Keratinocyte (primary cell): Measurements from ENCODE around the gene ATP11A. TPM values are rescaled to one million over a fixed set of nuclear protein-coding genes. Genes with fewer than 3 reads are reported as not detected.

Experiments
- DNase-seq: peaks from one replicate; pipeline ENCODE4 v3.0.0-alpha.2; 2011; ENCODE audit warnings: low read depth, missing footprints, low spot score
- FAIRE-seq: peaks from 2 replicates; lab custom pipeline; 2011; peaks lifted over from hg19 to GRCh38; lab: Jason Lieb, UNC
- H2AFZ ChIP-seq: 2 replicates; pipeline ENCODE4 v1.6.0; 2012; ENCODE audit warnings: low read length, control low read depth, inconsistent platforms; ENCODE audit not compliant: control insufficient read depth
- H3K27ac ChIP-seq: 2 replicates; pipeline ENCODE4 v1.5.1; 2011; ENCODE audit warnings: low read length; ENCODE audit not compliant: control insufficient read depth, insufficient read depth
- H3K27me3 ChIP-seq: 3 replicates; pipeline ENCODE4 v1.6.0; 2011; ENCODE audit warnings: low read length; ENCODE audit not compliant: control insufficient read depth, insufficient read depth; ENCODE audit errors: extremely low read depth
- H3K36me3 ChIP-seq, 2 experiments: 2 replicates in 1 of 2; 3 replicates in 1 of 2; pipeline ENCODE4 v1.5.1; 2011; ENCODE audit warnings: low read length in 2 of 2, mild to moderate bottlenecking in 1 of 2; ENCODE audit not compliant: control insufficient read depth in 2 of 2, insufficient read depth in 2 of 2; ENCODE audit errors: extremely low read depth in 1 of 2
- H3K4me1 ChIP-seq: 3 replicates; pipeline ENCODE4 v1.5.1; 2011; ENCODE audit warnings: low read length; ENCODE audit not compliant: control insufficient read depth, insufficient read depth; ENCODE audit errors: extremely low read depth
- H3K4me2 ChIP-seq: 3 replicates; pipeline ENCODE4 v1.6.0; 2011; ENCODE audit warnings: low read depth, low read length; ENCODE audit not compliant: control insufficient read depth, insufficient read depth; ENCODE audit errors: extremely low read depth
- H3K4me3 ChIP-seq, 3 experiments: fragments of 200-600 bp in 1 of 3; sonication (generic) in 1 of 3; 2 replicates in 2 of 3; 3 replicates in 1 of 3; pipeline ENCODE4 v1.5.1; 2011 to 2016; ENCODE audit warnings: low read length in 3 of 3, mild to moderate bottlenecking in 3 of 3, control low read depth in 2 of 3, inconsistent platforms in 1 of 3, low read depth in 1 of 3, mixed read lengths in 1 of 3, mixed run types in 1 of 3, moderate library complexity in 1 of 3; ENCODE audit not compliant: control insufficient read depth in 2 of 3, insufficient read depth in 2 of 3; ENCODE audit errors: extremely low read depth in 1 of 3
- H3K79me2 ChIP-seq: 2 replicates; pipeline ENCODE4 v1.6.0; 2012; ENCODE audit warnings: low read length; ENCODE audit not compliant: control insufficient read depth, insufficient read depth
- H3K9ac ChIP-seq: 3 replicates; pipeline ENCODE4 v1.6.0; 2011; ENCODE audit warnings: low read length; ENCODE audit not compliant: control insufficient read depth, insufficient read depth; ENCODE audit errors: extremely low read depth
- H3K9me1 ChIP-seq: 3 replicates; pipeline ENCODE4 v1.6.0; 2011; ENCODE audit warnings: low read length; ENCODE audit not compliant: control insufficient read depth, insufficient read depth; ENCODE audit errors: extremely low read depth
- H3K9me3 ChIP-seq: 2 replicates; pipeline ENCODE4 v1.5.1; 2012; ENCODE audit warnings: low read depth, low read length; ENCODE audit not compliant: control insufficient read depth
- H4K20me1 ChIP-seq: 3 replicates; pipeline ENCODE4 v1.6.0; 2011; ENCODE audit warnings: low read length; ENCODE audit not compliant: control insufficient read depth, insufficient read depth; ENCODE audit errors: extremely low read depth
- EZH2 ChIP-seq: IDR thresholded peaks from one replicate; pipeline ENCODE4 v1.6.1; 2012; ENCODE audit warnings: inconsistent platforms, mild to moderate bottlenecking, low read length, moderate library complexity
- dilution Hi-C: fragments of 300-500 bp; cut with MboI; formaldehyde crosslinking; loops from one replicate; pipeline ENCODE4 v1.7.0; 2020; ENCODE audit warnings: low sequenced_read_pairs; ENCODE audit not compliant: extremely low pct_ligation_motif_present
- polyA plus RNA-seq, 5 experiments: library from polyadenylated mRNA; depleted of rRNA in 3 of 5; stranded (reverse) in 3 of 5; stranded (forward) in 1 of 5; unstranded in 1 of 5; fragments of >200 nt; gene quantifications; 1 replicate in 1 of 5; 2 replicates in 3 of 5; 3 replicates in 1 of 5; pipeline versions ENCODE4 v1.2.1 to v1.2.3, GENCODE V29; 2011 to 2012; ENCODE audit warnings: missing spikeins in 2 of 5, low read depth in 1 of 5, low replicate concordance in 1 of 5
- TF ChIP-seq, protein P1 (sequence below), 3 experiments: IDR thresholded peaks in 1 of 3; conservative IDR thresholded peaks in 1 of 3; optimal IDR thresholded peaks in 1 of 3; 2 replicates in 2 of 3; 3 replicates in 1 of 3; pipeline versions ENCODE3 to v1.5.1; 2011; ENCODE audit warnings: low read length in 3 of 3, mild to moderate bottlenecking in 3 of 3, moderate library complexity in 2 of 3, control low read depth in 1 of 3, inconsistent platforms in 1 of 3; ENCODE audit not compliant: insufficient read depth in 2 of 3; ENCODE audit errors: extremely low read depth in 1 of 3

Gene ATP11A
- polyA plus RNA-seq, 1 donor (not counting 4 experiments of a cell fraction or from before 2014, with no cell fraction given): 4.3 TPM

DNA sequence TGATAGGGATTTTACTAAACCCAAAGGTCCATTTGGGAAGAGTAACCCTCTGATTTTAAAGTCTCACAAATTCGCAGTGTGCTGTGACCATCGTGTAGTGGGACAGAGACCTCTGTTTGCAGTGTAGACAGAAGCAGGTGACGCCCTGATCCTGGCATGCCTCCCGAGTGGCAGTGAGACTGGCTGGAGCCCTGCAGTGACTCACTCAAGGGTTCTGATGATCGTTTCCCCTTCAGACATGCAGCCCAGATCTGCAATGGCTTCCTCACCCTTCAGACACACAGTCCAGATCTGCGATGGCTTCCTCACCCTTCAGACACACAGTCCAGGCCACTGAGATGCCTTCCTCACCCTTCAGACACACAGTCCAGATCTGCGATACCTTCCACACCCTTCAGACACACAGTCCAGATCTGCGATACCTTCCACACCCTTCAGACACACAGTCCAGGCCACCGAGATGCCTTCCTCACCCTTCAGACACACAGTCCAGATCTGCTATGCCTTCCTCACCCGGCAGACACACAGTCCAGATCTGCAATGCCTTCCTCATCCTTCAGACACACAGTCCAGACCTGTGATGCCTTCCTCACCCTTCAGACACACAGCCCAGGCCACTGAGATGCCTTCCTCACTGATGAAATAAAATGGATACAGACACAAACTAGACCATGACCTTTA lies 125.2 kb downstream of the ATP11A start:
- no peak overlapping the region for H3K4me3 ChIP-seq
- no peaks in the 10 kb centered on the region for H3K4me1 ChIP-seq
- H4K20me1 ChIP-seq: no peaks in the 10 kb centered on the region
- no peak overlapping the region for H3K9ac ChIP-seq
- H3K4me2 ChIP-seq: no peak overlapping the region
- dilution Hi-C loops: no loop called here
- no peaks in the 10 kb centered on the region for H3K9me3 ChIP-seq
- H3K36me3 ChIP-seq: peaks cover 7 to 8% of the 10 kb centered on the region in 2 experiments
- no peak for FAIRE-seq
- no peak for TF ChIP-seq EZH2
- TF ChIP-seq, protein P1, sequence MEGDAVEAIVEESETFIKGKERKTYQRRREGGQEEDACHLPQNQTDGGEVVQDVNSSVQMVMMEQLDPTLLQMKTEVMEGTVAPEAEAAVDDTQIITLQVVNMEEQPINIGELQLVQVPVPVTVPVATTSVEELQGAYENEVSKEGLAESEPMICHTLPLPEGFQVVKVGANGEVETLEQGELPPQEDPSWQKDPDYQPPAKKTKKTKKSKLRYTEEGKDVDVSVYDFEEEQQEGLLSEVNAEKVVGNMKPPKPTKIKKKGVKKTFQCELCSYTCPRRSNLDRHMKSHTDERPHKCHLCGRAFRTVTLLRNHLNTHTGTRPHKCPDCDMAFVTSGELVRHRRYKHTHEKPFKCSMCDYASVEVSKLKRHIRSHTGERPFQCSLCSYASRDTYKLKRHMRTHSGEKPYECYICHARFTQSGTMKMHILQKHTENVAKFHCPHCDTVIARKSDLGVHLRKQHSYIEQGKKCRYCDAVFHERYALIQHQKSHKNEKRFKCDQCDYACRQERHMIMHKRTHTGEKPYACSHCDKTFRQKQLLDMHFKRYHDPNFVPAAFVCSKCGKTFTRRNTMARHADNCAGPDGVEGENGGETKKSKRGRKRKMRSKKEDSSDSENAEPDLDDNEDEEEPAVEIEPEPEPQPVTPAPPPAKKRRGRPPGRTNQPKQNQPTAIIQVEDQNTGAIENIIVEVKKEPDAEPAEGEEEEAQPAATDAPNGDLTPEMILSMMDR (optimal IDR thresholded peaks at IDR 0.05 in 1 of 3, IDR thresholded peaks at IDR 0.05 in 1 of 3, conservative IDR thresholded peaks at IDR 0.05 in 1 of 3; ENCODE audit: extremely low read depth in 1 of 3, insufficient read depth in 2 of 3, low read length in 3 of 3): no peak
- no peaks in the 10 kb centered on the region for H3K9me1 ChIP-seq
- H3K27me3 ChIP-seq: no peaks in the 10 kb centered on the region
- no peak for DNase-seq
- no peak overlapping the region for H2AFZ ChIP-seq
- no peaks in the 10 kb centered on the region for H3K79me2 ChIP-seq
- no peak overlapping the region for H3K27ac ChIP-seq

DNA sequence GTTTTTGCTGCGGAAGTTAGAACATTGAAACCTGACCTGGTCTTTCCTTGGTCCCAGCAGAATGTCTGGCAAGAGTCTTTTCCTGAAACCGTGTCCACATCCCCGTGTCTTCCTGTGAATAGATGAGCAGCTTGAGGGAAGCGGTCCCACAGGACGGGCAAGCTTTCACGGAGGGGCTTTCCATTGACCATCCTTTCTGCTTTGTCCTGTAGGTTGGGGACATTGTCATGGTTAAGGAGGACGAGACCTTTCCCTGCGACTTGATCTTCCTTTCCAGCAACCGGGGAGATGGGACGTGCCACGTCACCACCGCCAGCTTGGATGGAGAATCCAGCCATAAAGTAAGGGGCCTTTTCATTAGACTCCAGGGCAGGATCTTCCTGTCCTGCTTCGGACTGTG lies 126.0 kb downstream of the ATP11A start:
- dilution Hi-C loops: no loop called here
- H3K79me2 ChIP-seq: no peaks in the 10 kb centered on the region
- no peaks in the 10 kb centered on the region for H3K4me1 ChIP-seq
- FAIRE-seq (no peak), DNase-seq (no peak)
- H3K9me3 ChIP-seq: no peaks in the 10 kb centered on the region
- no peak overlapping the region for H3K4me2 ChIP-seq
- H3K9ac ChIP-seq: no peak overlapping the region
- peaks cover 9% of the 10 kb centered on the region in 2 experiments for H3K36me3 ChIP-seq
- H4K20me1 ChIP-seq: no peaks in the 10 kb centered on the region
- no peak overlapping the region for H2AFZ ChIP-seq
- no peak for TF ChIP-seq EZH2
- TF ChIP-seq, protein P1 (optimal IDR thresholded peaks at IDR 0.05 in 1 of 3, IDR thresholded peaks at IDR 0.05 in 1 of 3, conservative IDR thresholded peaks at IDR 0.05 in 1 of 3; ENCODE audit: extremely low read depth in 1 of 3, insufficient read depth in 2 of 3, low read length in 3 of 3): no peak
- no peak overlapping the region for H3K4me3 ChIP-seq
- H3K27ac ChIP-seq: no peak overlapping the region
- no peaks in the 10 kb centered on the region for H3K9me1 ChIP-seq
- H3K27me3 ChIP-seq: no peaks in the 10 kb centered on the region
